Forelimb muscle (tissue), 1 donor: ENCODE measurements around the gene HDAC8. TPM values are rescaled to one million over a fixed set of nuclear protein-coding genes. Genes with fewer than 3 reads are reported as not detected.

Source experiments
- DNase-seq: peaks from one replicate; pipeline ENCODE4 v3.0.0-alpha.2; 2013; ENCODE audit warnings: low read depth
- polyA plus RNA-seq: library from polyadenylated mRNA; unstranded; fragments of 120-200 nt; gene quantifications from one replicate; pipeline ENCODE4 v1.2.1, GENCODE V29; 2013; ENCODE audit not compliant: insufficient read length

HDAC8 gene
- polyA plus RNA-seq, 1 donor = 19.2 TPM

DNA sequence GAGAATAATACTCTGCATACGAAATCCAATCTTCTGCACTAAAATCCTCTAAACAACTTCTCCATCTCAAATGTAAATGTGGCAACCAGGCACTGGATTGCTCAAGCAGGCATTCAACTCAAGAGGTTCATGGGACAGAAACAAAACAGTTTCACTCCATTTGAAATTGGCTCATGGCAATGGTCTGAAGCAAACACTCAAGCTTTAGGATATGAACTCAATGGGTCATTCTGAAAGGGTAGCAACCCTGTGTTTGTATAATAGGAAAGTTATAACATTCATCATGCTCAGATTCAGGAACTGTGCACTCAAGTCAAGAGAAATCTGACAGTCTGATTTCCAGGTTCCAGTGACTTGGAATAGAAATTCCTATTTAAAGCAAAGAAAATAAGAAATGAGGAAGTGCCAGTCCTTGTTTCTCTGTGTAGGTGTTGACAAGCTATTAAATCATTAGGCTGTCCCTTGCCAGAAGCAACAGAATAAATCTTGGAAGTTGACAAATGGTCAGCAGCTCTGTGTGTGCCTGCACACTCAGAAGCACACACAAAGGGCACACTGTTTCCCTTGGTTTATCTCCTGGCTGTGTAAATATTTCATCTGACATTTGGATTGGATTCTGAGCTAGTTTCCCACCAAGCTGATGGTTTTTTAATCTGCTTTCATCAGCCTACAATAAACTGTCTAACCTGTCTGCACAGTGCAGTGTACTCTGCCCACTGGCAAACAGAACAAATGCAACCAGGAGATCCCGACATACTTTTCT lies 191.0 kb downstream of the HDAC8 start:
- DNase-seq = no peak

DNA sequence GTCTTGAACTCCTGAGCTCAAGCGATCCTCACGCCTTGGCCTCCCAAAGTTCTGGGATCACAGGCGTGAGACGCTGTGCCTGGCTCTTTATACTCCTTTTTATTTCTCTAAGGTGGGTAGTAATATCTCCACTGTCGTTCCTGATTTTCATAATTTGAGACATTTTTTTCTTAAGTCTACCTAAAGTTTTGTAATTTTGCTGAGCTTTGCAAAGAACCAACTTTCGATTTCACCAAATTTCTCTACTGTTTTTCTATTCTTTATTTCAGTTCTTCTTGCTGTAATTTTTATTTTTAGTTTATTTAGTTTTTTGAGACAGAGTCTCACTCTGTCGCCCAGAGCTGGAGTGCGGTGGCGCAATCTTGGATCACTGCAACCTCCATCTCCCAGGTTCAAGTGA lies 196.5 kb downstream of the HDAC8 start:
- DNase-seq = no peak

DNA sequence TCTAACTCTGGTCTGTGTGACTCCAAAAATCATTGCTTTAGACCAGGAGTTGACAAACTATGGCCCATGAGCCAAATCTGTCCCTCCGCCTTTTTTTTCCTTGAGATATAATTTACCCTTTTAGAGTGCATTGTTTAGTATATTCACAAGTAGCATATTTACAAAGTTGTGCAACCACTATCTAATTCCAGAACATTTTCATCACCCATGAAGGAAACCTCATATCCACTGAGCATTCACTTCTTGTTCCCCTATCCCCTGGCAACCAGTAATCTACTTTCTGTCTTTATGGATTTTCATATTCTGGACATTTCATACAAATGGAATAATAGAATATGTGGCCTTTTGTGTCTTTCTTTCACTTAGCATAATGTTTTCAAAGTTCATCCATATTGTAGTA lies 199.5 kb downstream of the HDAC8 start:
- DNase-seq = no peak

GRCh38 chrX:72372735-72373134 lies 199.9 kb downstream of the HDAC8 start:
- no peak for DNase-seq

DNA sequence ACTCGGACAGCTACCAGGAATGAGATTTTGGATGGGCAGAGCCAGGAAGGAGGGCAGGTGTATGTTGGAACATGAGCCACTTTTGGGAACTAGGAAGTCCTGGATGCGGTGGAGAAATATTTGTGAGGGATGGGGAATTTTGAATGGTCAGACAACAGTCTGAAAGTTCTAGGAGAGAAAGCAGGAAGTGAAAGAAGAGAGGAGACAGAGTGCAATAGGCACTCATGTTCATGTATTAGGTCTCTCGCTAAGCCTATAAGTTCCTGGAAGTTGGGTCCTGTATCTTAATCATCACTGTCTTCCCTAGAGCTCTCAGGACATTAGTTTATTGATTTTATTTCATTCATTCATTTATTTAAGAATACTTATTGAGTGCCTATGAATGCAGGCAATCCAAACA lies 201.2 kb downstream of the HDAC8 start:
- DNase-seq = no peak

- no peak for DNase-seq
These were observed 203.8 kb downstream of the HDAC8 start for GRCh38 chrX:72368796-72369195.

- DNase-seq = no peak
These were observed 205.1 kb downstream of the HDAC8 start for GRCh38 chrX:72367516-72367915.

DNA sequence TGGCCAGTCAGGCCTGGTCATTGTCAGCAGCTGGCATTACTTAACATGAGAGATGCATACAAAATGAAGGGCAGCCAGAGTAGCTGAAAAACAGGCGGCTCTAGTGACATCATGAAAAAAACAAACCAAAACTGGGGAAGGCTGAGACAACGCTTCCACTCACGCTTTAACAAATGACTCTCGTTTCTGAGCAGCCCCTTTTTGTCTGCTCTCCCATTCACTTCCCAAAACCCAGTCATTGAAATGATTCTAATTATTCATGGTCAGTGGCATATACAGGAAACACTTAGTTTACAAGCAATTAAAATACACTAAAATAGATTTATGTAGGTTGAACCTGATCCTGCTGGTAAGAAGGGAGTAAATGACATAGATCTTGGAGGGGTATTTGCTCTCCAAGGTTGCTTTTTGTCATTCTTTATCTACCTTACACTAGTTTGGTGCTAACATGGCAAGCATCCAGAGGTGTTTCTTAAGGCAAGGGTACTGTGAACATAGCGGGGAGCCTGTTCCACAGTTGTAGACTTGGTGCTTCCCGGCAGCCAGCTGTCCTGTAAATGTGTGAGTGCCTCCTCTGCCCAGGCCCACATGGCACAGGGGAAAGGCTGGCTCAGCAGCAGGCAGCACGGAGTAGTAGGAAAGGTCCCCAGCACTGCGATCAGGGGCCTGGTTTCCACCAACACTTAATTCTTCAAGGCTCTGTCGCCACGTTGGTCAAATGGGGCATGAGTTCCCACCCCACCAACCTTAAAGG lies 205.8 kb downstream of the HDAC8 start:
- DNase-seq = no peak

- no peak for DNase-seq
These were observed 206.5 kb downstream of the HDAC8 start for GRCh38 chrX:72366178-72366577.

GRCh38 chrX:72365126-72365525 lies 207.5 kb downstream of the HDAC8 start:
- no peak for DNase-seq

GRCh38 chrX:72360326-72360725 lies 212.3 kb downstream of the HDAC8 start:
- no peak for DNase-seq

DNA sequence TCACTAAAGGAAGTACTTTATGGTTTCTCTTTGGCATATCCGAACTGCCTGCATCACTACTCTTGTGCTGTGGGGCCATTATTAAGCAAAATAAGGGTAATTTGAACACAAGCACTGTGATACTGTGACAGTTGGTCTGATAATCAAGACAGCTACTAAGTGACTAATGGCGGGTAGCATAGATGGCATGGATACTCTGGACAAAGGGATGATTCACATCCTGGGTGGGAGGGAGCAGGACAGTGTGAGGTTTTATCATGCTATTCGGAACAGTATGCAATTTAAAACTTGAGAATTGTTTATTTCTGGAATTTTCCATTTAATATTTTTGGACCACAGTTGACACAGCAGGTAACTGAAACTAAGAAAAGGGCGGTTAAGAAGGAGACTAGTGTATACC lies 214.3 kb downstream of the HDAC8 start:
- no peak for DNase-seq

- DNase-seq = no peak
These were observed 219.9 kb downstream of the HDAC8 start for GRCh38 chrX:72352786-72353185.

DNA sequence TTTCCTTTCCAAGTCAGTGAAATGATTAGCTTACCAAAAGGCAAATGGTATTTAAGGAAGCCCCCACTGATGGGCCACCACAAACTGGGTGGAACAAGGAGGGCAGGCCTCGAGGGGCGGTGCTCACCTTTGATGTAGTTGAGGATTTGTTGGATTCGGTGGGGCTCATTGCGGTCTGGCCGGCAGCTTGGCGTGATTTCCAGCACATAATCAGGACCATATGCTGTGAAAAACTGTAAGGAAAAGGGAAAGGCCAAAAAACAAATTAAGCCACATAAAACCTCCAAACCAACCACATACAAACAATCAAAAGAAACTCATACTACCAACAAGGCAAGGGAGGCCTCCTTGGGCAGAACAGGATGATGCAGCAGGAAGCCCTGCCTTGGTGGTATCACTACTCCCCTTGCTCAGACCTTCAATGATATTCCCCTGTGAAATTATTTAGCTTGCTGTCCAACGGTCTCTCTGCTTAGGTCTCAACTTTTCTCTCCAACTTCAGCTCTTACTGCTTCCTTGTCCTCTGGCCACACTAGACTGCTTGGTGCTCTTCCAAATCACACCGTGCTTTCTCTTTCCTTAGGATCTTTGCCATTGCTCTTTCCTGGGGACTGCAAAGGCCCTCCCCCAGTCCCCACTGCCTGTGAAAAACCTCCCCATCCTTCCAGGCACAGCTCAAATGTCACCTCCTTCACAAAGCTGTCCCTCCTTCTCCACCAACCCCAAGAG lies 220.9 kb downstream of the HDAC8 start:
- DNase-seq = peak; percentile 55

DNA sequence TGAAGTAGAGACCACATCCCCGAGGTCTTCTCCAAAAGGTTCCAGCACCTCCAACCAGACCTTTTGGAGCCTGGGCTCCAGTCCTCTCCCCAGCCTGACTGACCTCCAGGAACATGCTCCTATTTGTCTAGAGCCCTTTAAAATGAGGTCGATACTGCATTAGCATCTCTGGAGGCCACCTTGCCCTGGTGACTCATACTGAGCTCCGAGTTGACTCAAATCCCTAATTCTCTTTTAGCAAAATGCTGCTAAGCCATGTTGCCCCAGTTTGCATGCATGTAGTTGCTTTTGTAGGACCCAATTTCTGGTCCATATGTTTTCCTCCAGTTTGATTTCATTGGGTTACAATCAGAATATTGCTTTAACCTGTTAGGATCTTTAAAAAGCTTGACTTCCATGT lies 223.5 kb downstream of the HDAC8 start:
- DNase-seq = no peak

- no peak for DNase-seq
These were observed 224.2 kb downstream of the HDAC8 start for GRCh38 chrX:72348247-72348979.

DNA sequence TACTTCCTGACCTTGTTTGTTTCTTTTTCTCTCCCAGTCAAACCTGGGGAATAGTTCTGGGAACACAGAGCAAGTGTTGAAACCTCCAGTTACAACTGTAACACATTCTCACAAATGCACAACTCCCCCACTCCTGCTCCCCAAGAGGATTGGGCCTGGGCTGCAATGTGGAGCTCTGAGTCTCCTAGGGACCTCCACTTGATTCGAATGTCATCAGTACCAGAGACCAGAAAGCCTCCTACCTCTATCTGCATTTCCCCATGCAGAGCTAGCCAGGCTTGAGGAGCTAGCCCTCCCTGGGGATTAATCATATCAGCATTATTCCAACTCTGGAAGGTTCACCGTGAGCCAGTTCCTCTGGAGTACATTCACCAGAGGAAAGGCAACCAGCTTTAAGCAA lies 225.3 kb downstream of the HDAC8 start:
- no peak for DNase-seq

DNA sequence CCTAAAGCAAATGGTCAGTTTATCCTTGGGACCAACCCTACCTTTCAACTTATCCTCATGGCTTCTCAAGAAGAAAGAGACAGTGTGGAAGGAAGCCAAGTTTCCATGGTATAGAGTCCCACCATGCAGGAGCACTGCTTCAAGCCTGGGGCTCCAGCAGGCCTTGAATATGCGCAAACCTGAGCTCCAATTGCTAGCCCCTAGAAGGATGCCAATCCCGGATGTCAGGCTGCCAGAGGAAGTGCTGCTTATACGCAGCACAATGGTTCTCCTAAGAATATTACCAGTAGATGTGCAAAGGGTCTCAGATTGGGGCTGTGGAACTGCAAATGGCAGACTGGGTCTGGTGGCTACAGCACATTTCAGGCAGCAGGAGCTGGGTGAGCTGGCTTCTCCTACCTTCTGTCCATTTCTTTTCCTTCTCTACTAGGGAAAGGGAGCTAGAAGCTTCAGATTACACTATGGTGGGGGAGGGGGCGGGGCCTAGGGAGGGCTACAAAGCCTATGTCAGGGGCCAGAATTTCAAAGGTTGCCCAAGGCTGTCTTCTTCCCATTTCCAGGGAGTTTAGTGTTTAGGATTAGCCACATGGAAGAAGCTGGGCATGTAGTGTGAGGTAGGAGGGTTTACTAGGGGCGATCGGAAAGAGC lies 226.2 kb downstream of the HDAC8 start:
- no peak for DNase-seq

DNA sequence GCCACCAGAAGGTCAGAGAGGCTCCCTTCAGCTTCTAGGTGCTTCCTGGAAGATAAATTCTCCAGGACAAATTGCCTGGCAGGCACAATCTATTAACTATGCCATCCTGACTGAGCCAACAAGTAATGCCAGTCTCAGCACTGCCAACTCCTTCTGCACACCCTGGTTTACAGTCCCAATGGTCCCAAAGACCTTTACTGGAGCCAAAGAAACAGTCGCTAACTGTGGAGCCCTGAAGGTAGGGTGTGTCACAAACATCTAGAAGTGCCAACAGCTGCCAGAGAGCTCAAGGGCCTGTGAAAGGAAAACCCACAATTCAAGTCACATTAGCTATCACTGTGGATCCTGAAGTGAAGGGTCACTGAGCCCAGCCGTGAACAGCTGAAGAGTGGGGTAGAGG lies 232.0 kb downstream of the HDAC8 start:
- no peak for DNase-seq

DNA sequence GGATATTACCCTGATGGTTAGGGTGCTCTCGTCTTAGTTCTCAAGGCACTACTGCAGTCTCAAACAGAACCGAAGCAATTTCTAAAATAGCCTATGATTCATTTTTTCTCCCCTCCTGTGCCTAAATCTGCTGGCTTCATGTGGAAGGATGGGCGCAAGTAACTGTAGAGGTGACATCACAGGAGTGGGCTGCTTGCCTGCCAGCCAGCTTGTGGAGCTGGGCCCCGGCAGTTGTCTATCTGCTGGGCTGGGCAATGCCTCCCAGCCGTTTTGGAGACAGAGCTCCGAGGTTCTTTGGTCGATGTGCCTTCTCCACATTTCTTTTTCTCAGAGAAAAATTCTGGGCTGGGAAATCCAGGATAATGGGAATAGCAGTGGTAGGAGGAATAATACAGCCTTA lies 232.6 kb downstream of the HDAC8 start:
- DNase-seq = no peak

DNA sequence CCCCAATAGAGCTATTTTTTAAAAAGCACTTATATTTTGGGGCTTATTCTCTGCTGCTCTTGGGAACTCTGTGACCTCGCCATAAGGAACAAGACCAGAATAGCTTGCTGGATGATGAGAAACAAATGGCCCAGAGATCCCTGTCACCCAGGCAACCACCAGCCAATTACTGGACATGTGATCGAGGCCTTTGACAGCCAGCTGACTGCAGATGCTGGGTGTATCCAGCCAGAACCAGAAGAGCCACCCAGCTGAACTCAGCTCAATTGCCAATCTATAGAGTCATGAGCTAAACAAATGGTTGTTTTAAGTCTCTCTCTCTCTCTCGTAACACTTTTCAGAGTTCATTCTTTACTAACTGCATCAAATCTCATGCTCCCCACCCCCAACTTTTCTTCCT lies 242.5 kb downstream of the HDAC8 start:
- DNase-seq = no peak
